Stomach (tissue), 9 donors: ENCODE data around the gene CEP85L. TPM values are rescaled to one million over a fixed set of nuclear protein-coding genes. Genes with fewer than 3 reads are reported as not detected.

Experiments used
- DNase-seq, 2 donors: peaks; one replicate each; pipeline versions ENCODE4 v3.0.0 to v3.0.0-alpha.2; 2013 to 2019
- H3K27ac ChIP-seq, 5 donors: fragments of 200-600 bp in 4 of 5; sonication (generic) in 4 of 5; one replicate each; pipeline ENCODE4 v1.5.1; 2013 to 2019; ENCODE audit warnings: mild to moderate bottlenecking in 1 of 5, moderate library complexity in 1 of 5
- H3K27me3 ChIP-seq, 3 donors: fragments of 200-600 bp; sonication (generic); one replicate each; pipeline ENCODE4 v1.5.1; 2017 to 2019; ENCODE audit warnings: mixed run types in 1 of 3
- H3K36me3 ChIP-seq, 4 donors: fragments of 200-600 bp; sonication (generic); 1 replicate in 3 of 4; 2 replicates in 1 of 4; pipeline ENCODE4 v1.5.1; 2016 to 2019
- H3K4me1 ChIP-seq, 4 donors: fragments of 200-600 bp; sonication (generic); one replicate each; pipeline ENCODE4 v1.5.1; 2016 to 2019
- H3K4me3 ChIP-seq, 4 donors: fragments of 200-600 bp; sonication (generic) in 3 of 4; one replicate each; pipeline ENCODE4 v1.5.1; 2016 to 2019; ENCODE audit warnings: mild to moderate bottlenecking in 1 of 4
- H3K9me3 ChIP-seq, 4 donors: fragments of 200-600 bp; sonication (generic); one replicate each; pipeline ENCODE4 v1.5.1; 2016 to 2019
- CTCF ChIP-seq, 7 experiments: fragments of 450-650 bp in 4 of 7; fragments of 200-600 bp in 3 of 7; sonication (generic) in 3 of 7; IDR thresholded peaks; one replicate each; pipeline ENCODE4 v1.5.1; 2016 to 2019; ENCODE audit warnings: antibody characterized with exemption in 7 of 7, control low read depth in 2 of 7, mild to moderate bottlenecking in 1 of 7
- EP300 ChIP-seq: sonication (generic); formaldehyde crosslinking; IDR thresholded peaks from one replicate; pipeline ENCODE4 v1.6.1; 2017; ENCODE audit warnings: antibody characterized with exemption
- POLR2A ChIP-seq, 4 donors: fragments of 450-650 bp; IDR thresholded peaks; one replicate each; pipeline ENCODE4 v1.6.1; 2016; ENCODE audit warnings: antibody characterized with exemption in 4 of 4, control low read depth in 2 of 4, mild to moderate bottlenecking in 1 of 4, moderate library complexity in 1 of 4
- POLR2AphosphoS5 ChIP-seq, 3 donors: sonication (generic); formaldehyde crosslinking; IDR thresholded peaks; one replicate each; pipeline ENCODE4 v1.6.1; 2016; ENCODE audit warnings: antibody characterized with exemption in 3 of 3
- WGBS, 5 donors: extraction: QIAGEN DNeasy Blood & Tissue Kit in 3 of 5; methylation state at CpG; one replicate each; pipeline versions ENCODE4 v1.1.5 to v1.1.7; 2013 to 2018; 5-methylcytosine and 5-hydroxymethylcytosine counted together
- intact Hi-C: fragments of 100-400 bp; cut with DNase I; formaldehyde crosslinking; loops from one replicate; pipeline ENCODE4 v1.15.1; 2023; ENCODE audit warnings: low total_unique reads
- polyA plus RNA-seq, 3 donors: library from polyadenylated mRNA; stranded (reverse); fragments of 200-250 nt; gene quantifications; one replicate each; pipeline ENCODE4 v1.2.3, GENCODE V29; 2013
- total RNA-seq, 5 donors: library from RNA; depleted of rRNA; stranded (reverse); fragments of >200 nt; gene quantifications; one replicate each; pipeline versions ENCODE4 v1.1.0 to v1.2.3, GENCODE V29; 2014 to 2016
- donor health status: healthy with polysubstance abuse.
- donor health status: Bipolar disorder and iron deficiency.
- donor health status: healthy.

Gene CEP85L
- total and polyA plus RNA-seq, 8 donors: 1.5 to 67.7 (median 8.7) TPM

GRCh38 chr6:118672678-118673077 lies 21.3 kb upstream of the CEP85L start:
- intact Hi-C loops: no loop called here
- TF ChIP-seq POLR2AphosphoS5 (IDR thresholded peaks at IDR 0.05): no peak
- no peak for TF ChIP-seq EP300
- TF ChIP-seq CTCF (IDR thresholded peaks at IDR 0.05): no peak
- no peak for TF ChIP-seq POLR2A (IDR thresholded peaks at IDR 0.05)

GRCh38 chr6:118669561-118669960 lies 18.2 kb upstream of the CEP85L start:
- Histone ChIP-seq H3K9me3 (no peaks in the 10 kb centered on the region), H3K4me3 (no peak overlapping the region), H3K36me3 (no peaks in the 10 kb centered on the region), H3K4me1 (peaks cover 5 to 48% (median 18%) of the 10 kb centered on the region in 4 donors), H3K27ac (peak overlapping the region in 2 of 5 donors; percentile 27 to 49), H3K27me3 (no peaks in the 10 kb centered on the region)
- intact Hi-C loops: no loop called here
- DNase-seq: no peak
- WGBS, 5 donors: 93 to 100% (median 100%) methylated on average over 1 of the region's 1 CpG
- TF ChIP-seq EP300: no peak
- TF ChIP-seq POLR2A (IDR thresholded peaks at IDR 0.05): no peak
- no peak for TF ChIP-seq POLR2AphosphoS5 (IDR thresholded peaks at IDR 0.05)
- no peak for TF ChIP-seq CTCF (IDR thresholded peaks at IDR 0.05)

More at GRCh38 chr6:118672678-118673077, 21.3 kb upstream of the CEP85L start:
- whole genome bisulfite sequencing, 5 donors: 83 to 94% (median 90%) methylated on average over 2 of the region's 2 CpGs
- H3K4me1 ChIP-seq: peaks cover 5 to 20% (median 10%) of the 10 kb centered on the region in 4 donors
- no peaks in the 10 kb centered on the region for H3K9me3 ChIP-seq
- no peak overlapping the region for H3K27ac ChIP-seq
- no peak overlapping the region for H3K4me3 ChIP-seq
- H3K36me3 ChIP-seq: no peaks in the 10 kb centered on the region
- no peak for DNase-seq
- no peaks in the 10 kb centered on the region for H3K27me3 ChIP-seq

- intact Hi-C loops: no loop called here
- Histone ChIP-seq H3K9me3 (no peaks in the 10 kb centered on the region), H3K4me1 (peaks cover 5 to 53% (median 18%) of the 10 kb centered on the region in 4 donors), H3K27me3 (no peaks in the 10 kb centered on the region), H3K4me3 (no peak overlapping the region), H3K36me3 (no peaks in the 10 kb centered on the region), H3K27ac (peak overlapping the region in 3 of 5 donors; percentile 21 to 49 (median 27))
- 17 to 30% (median 26%) methylated on average over 1 of the region's 1 CpG for WGBS, 5 donors
- TF ChIP-seq POLR2AphosphoS5 (IDR thresholded peaks at IDR 0.05) (peak in 1 of 3 donors; percentile 3), CTCF (IDR thresholded peaks at IDR 0.05) (no peak), POLR2A (IDR thresholded peaks at IDR 0.05) (no peak), EP300 (no peak)
- peak in 1 of 2 donors; percentile 51 for DNase-seq
Observed at GRCh38 chr6:118668761-118669385, 17.5 kb upstream of the CEP85L start.

GRCh38 chr6:118667988-118668387 lies 16.6 kb upstream of the CEP85L start:
- no peaks in the 10 kb centered on the region for H3K9me3 ChIP-seq
- no peak for DNase-seq
- 42 to 53% (median 46%) methylated on average over 1 of the region's 1 CpG for WGBS, 5 donors
- no peak overlapping the region for H3K4me3 ChIP-seq
- peak overlapping the region in 2 of 5 donors; percentile 9 to 21 for H3K27ac ChIP-seq
- no peaks in the 10 kb centered on the region for H3K36me3 ChIP-seq
- H3K4me1 ChIP-seq: peaks cover 5 to 54% (median 18%) of the 10 kb centered on the region in 4 donors
- intact Hi-C loops: no loop called here
- TF ChIP-seq POLR2AphosphoS5 (IDR thresholded peaks at IDR 0.05): no peak
- TF ChIP-seq POLR2A (IDR thresholded peaks at IDR 0.05): no peak
- no peak for TF ChIP-seq CTCF (IDR thresholded peaks at IDR 0.05)
- no peak for TF ChIP-seq EP300
- H3K27me3 ChIP-seq: no peaks in the 10 kb centered on the region
